ENCODE results near the gene RASGRP2. TPM values are rescaled to one million over a fixed set of nuclear protein-coding genes. Genes with fewer than 3 reads are reported as not detected.
"Not testable (repeated sequence)": the region's sequence is repeated elsewhere in the genome, so short reads cannot be mapped to it uniquely, and the experiment has no call there.

The RASGRP2 gene
- total RNA-seq, 2 experiments from 2014 or later, result 3.5 to 4.6 TPM

DNA sequence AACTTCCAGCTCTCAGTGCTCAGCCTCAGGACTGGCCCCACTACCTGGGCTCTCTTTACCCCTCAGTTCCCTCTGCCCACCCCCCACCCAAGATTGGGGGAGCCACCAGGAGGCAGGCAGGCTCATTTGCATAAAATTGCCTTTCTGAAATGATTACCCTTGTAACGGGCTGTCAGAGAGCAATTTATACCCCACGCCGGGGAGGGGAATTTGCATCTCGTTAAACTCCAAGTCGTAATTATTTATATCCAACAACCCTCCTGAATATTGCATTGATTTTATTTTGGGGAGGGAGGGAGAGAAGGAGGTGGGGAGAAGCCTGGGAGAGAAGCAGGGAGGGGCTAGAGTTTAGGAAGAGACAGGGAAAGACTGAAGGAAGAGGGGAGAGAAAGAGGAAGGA lies 29.3 kb downstream of the RASGRP2 start:
- Mint-ChIP-seq H3K27me3 (peaks cover 75% of the 10 kb centered on the region), H3K4me3 (no peak overlapping the region), H3K27ac (no peak overlapping the region), H3K4me1 (peaks cover 12% of the 10 kb centered on the region), H3K36me3 (no peaks in the 10 kb centered on the region), H3K9me3 (no peaks in the 10 kb centered on the region)
- no peak for DNase-seq

DNA sequence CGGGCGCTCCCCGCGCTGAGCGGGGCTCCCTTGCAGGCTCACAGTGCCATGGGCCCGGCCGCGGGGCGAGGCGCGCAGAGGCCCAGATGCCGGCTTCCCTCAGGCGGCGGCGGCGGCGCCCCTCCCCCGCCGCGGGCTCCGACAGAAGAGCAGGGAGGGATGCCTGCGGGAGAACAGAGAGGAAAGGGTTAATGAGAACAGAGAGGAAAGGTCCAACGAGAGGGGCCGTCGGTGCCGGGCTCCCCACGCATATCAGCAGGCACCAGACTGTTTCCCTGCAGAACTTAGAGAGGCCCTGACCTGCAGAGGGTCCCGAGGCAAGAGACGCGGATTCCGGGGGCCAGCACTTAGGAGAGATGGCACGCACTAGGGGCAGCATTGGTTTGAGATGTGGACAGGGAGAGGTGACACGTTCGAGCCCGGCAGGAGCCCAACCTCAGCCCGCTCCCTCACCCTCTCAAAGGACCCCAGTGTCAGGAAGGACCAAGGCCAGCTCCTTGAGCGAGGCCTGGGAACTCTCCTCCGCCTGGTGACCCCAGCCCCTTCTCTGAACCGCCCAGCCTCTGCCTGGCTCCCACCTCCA lies 30.1 kb downstream of the RASGRP2 start:
- Mint-ChIP-seq H3K27me3 (peaks cover 75% of the 10 kb centered on the region), H3K4me1 (peaks cover 12% of the 10 kb centered on the region), H3K27ac (no peak overlapping the region), H3K9me3 (no peaks in the 10 kb centered on the region), H3K4me3 (no peak overlapping the region), H3K36me3 (no peaks in the 10 kb centered on the region)
- DNase-seq, result no peak

DNA sequence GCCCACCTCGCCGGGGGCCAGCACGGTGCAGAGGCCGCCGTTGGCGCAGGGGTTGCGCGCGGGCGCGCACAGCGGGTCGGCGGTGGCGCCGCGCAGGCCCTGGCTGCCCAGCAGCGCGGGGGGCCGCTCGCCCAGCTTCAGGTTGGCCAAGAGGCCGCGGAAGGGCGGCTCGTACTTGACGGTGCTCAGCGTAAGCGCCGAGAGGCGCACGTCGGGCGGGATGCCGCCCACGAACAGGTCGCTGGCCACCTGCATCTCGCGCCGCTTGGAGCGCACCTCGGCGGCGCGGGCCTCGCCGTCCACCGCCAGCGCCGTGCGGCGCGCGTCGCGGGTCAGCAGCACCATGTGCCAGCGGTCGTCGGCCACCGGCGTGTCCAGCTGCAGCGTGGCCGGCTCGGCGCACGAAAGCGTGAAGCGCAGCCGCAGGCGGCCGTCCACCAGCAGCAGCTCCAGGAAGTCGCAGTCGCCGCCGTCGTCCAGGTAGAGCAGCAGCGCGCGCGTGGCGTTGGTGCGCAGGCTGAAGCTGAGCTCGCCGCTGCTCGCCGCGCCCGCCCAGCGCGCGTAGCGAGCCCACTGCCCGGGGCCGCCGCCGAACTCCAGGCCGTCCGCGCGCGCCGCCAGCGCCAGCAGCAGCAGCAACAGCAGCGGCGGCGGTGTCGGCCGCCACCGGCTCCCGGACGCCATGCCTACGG lies 30.8 kb downstream of the RASGRP2 start:
- Mint-ChIP-seq H3K36me3 (no peaks in the 10 kb centered on the region), H3K4me3 (no peak overlapping the region), H3K9me3 (no peaks in the 10 kb centered on the region), H3K27ac (no peak overlapping the region), H3K4me1 (peaks cover 12% of the 10 kb centered on the region), H3K27me3 (peaks cover 78% of the 10 kb centered on the region)
- no peak for DNase-seq

DNA sequence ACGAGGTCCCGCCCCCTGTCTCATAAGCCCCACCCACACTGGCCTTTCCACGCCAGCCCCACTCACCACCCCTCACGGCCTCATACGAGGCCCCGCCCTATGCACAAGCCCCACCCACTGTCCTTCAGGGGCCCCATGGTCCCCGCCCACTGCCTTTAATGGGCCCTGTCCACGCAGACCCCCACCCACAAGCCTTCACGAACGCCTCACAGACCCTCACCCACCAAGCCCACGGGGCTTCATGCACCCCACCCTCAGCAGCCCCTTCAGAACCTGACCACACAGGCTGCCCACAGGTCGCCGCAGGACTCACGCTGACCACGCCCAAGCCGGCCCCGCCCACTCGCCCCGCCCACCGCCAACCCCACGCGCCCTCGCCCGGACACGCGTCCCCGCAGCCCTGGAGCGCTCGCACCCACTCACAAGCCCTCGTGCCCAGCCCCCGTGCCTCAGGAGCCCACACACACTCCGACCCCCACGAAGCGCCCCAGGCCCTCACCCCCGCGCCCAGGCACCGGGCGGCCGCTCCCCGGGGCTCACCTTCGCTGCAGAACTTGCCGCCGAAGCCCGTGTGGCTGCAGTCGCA lies 31.4 kb downstream of the RASGRP2 start:
- H3K27me3 Mint-ChIP-seq, result peaks cover 78% of the 10 kb centered on the region
- H3K4me3 Mint-ChIP-seq, result no peak overlapping the region
- no peak overlapping the region for H3K27ac Mint-ChIP-seq
- no peaks in the 10 kb centered on the region for H3K36me3 Mint-ChIP-seq
- no peak for DNase-seq
- H3K4me1 Mint-ChIP-seq, result peaks cover 12% of the 10 kb centered on the region
- H3K9me3 Mint-ChIP-seq, result no peaks in the 10 kb centered on the region

DNA sequence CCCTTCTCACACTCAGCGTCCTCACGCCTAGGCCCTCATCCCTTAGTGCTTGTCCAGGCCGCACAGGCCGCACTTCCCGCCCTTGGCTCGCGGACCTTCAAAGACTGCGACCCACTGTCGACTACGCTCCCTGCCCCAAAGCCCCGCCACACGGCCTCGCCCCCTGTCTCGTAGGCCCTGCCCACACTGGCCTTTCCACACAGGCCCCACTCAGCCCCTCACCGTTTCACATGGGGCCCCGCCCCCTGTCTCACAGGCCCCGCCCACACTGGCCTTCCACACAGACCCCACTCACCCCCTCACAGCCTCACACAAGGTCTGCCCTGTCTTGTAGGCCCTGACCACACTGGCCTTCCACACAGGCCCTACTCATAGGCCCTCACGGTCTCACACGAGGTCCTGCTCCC lies 32.0 kb downstream of the RASGRP2 start:
- H3K4me3 Mint-ChIP-seq, result no peak overlapping the region
- peaks cover 12% of the 10 kb centered on the region for H3K4me1 Mint-ChIP-seq
- H3K27ac Mint-ChIP-seq, result no peak overlapping the region
- no peaks in the 10 kb centered on the region for H3K36me3 Mint-ChIP-seq
- no peak for DNase-seq
- peaks cover 73% of the 10 kb centered on the region for H3K27me3 Mint-ChIP-seq
- no peaks in the 10 kb centered on the region for H3K9me3 Mint-ChIP-seq

DNA sequence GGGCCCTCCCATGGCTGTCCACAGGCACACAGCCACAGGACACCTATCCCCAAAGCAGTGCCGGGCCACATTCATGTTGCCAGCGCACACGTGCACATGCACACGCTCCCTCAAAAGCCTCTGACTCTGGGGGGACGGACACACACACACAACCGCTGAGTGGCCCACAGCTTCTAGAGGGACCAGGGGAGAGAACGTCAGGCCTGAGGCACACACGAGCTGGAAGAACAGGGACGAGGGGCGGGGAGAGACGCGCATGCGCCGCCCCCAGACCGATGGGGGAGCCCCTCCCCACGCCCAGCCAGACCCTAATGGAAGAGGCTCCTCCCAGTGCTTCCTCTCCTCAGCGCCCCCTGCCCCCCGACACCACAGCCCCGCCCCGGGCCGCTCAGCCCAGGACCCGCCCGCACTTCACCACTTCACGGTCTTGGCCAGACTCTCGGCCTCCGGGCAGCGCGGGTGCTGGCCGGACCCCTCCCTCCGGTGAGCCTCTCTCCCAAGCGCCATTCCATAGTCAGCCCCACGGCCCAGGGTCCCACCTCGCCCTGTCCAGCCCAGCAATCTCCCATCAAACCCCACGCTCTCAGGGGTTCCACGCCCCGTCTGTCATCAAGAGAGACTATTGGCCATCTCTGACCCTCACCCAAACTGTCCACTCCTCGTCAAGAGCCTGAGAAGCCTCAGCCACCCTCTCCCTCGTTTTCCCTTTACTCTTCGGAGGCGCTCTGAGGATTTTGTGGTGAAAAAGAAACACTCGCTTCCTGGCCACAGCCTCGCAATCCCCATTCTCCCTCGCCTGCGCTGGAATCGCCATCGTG lies 32.6 kb downstream of the RASGRP2 start:
- DNase-seq, result no peak

DNA sequence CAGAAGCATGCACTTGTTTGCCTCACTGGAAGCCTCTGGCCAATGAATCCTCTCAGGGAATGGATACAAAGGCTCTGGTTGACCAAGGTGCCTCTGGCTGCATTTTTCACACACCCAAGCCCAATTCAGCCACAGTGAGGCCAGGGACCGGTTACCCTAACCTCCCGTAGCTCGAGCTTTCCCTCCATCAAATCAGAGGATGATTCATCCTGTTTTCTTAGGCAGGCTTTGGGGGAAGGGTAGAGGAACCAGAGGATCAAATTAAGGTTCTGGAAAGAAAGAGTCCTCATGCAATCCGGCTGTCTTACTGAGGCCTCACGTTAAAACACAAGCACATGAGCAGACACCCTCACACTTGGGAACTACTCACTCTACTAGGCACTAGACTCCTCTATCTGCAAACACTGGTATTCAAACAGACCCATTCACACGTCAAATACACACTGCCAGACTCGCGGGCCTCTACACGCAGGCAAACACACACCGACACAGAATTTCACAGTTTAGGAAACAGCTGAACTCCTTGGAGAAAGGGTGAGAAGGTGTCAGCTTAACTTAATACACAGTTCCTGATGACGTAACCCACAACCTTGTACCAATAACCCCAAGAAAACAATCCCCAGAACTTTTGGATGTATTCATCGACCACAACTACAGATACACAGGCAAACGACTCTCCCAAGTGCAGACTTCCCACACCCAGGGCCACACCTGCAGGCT lies 33.4 kb downstream of the RASGRP2 start:
- Mint-ChIP-seq H3K4me3 (no peak overlapping the region), H3K4me1 (peaks cover 10% of the 10 kb centered on the region), H3K36me3 (no peaks in the 10 kb centered on the region), H3K9me3 (no peaks in the 10 kb centered on the region), H3K27me3 (peaks cover 60% of the 10 kb centered on the region), H3K27ac (no peak overlapping the region)
- no peak for DNase-seq

More for the DNA sequence above, 32.6 kb downstream of the RASGRP2 start:
- peaks cover 67% of the 10 kb centered on the region for H3K27me3 Mint-ChIP-seq
- no peak overlapping the region for H3K4me3 Mint-ChIP-seq
- peaks cover 12% of the 10 kb centered on the region for H3K4me1 Mint-ChIP-seq
- H3K36me3 Mint-ChIP-seq, result no peaks in the 10 kb centered on the region
- H3K9me3 Mint-ChIP-seq, result no peaks in the 10 kb centered on the region
- H3K27ac Mint-ChIP-seq, result no peak overlapping the region

DNA sequence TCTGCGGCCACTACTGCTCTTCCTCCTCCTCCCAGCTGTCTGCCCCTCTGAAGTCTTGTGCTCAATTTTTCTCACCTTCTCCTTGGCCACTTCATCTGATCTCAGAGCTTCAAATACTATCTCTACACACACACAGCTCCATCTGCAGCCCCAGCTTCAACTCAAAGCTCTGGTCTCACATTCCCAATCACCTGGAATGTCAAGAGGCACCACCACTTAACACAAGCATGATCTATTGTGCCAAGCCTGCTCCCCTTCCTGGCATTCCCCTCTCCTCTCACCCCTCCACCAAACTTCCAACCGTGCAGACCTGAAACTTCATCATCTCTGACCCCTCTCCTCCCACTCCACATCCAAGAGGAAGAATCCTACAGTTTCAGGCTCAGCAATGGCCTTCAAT lies 38.4 kb downstream of the RASGRP2 start:
- no peak for DNase-seq
- H3K36me3 Mint-ChIP-seq, result no peaks in the 10 kb centered on the region
- H3K27ac Mint-ChIP-seq, result no peak overlapping the region
- H3K4me1 Mint-ChIP-seq, result no peaks in the 10 kb centered on the region
- H3K9me3 Mint-ChIP-seq, result no peaks in the 10 kb centered on the region
- no peak overlapping the region for H3K4me3 Mint-ChIP-seq
- peaks cover 30% of the 10 kb centered on the region for H3K27me3 Mint-ChIP-seq

DNA sequence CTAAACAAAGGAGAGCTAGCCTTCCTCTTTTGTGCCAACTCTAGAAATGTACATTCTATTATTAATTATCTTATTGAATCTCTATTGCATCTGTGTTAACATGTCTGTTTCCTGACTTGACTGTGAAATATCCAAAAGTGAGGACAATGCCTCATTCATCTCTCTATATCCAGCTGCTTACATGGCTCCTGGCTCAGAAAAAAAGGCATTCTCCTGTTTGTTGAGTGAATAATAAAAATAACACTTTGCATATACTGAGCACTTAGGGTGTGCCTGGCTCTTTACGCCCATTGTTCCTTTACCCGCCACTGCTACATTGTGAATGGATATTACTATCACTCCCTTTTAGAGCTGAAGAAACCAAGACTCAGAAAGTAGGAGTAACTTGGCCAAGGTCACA lies 40.9 kb downstream of the RASGRP2 start:
- peaks cover 12% of the 10 kb centered on the region for H3K27me3 Mint-ChIP-seq
- H3K27ac Mint-ChIP-seq, result no peak overlapping the region
- no peak for DNase-seq
- no peaks in the 10 kb centered on the region for H3K36me3 Mint-ChIP-seq
- H3K4me1 Mint-ChIP-seq, result no peaks in the 10 kb centered on the region
- H3K4me3 Mint-ChIP-seq, result no peak overlapping the region
- no peaks in the 10 kb centered on the region for H3K9me3 Mint-ChIP-seq

DNA sequence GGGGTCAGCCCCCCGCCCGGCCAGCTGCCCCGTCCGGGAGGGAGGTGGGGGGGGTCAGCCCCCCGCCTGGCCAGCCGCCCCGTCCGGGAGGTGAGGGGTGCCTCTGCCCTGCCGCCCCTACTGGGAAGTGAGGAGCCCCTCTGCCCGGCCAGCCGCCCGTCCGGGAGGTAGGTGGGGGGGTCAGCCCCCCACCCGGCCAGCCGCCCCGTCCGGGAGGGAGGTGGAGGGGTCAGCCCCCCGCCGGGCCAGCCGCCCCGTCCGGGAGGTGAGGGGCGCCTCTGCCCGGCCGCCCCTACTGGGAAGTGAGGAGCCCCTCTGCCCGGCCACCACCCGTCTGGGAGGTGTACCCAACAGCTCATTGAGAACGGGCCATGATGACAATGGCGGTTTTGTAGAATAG lies 42.0 kb downstream of the RASGRP2 start:
- H3K27ac Mint-ChIP-seq, DNase-seq, H3K4me1 Mint-ChIP-seq, H3K36me3 Mint-ChIP-seq, H3K9me3 Mint-ChIP-seq, H3K4me3 Mint-ChIP-seq: not testable (repeated sequence)
- peaks cover 11% of the 10 kb centered on the region for H3K27me3 Mint-ChIP-seq

DNA sequence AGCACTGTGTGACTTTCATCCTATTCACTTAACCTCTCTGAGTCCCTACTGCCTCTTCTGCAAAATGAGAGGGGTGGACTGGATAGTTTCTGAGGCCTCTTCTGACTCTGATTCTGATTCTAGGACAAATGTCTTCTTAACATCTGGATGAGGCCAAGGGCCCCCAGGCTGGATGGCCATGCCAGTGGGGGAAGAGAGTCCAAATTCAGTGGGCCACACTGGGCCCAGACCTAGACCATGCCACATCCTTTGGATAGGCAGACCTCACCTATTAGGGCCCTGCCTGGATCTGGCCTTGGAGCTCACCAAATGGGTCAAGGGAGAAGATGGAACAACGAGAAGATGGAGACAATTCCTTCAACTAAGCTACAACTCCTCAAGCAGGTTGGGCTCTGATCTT lies 45.5 kb downstream of the RASGRP2 start:
- Mint-ChIP-seq H3K4me1 (no peaks in the 10 kb centered on the region), H3K27me3 (peaks cover 5% of the 10 kb centered on the region), H3K4me3 (no peak overlapping the region), H3K9me3 (no peaks in the 10 kb centered on the region), H3K27ac (no peak overlapping the region), H3K36me3 (no peaks in the 10 kb centered on the region)
- DNase-seq, result no peak

DNA sequence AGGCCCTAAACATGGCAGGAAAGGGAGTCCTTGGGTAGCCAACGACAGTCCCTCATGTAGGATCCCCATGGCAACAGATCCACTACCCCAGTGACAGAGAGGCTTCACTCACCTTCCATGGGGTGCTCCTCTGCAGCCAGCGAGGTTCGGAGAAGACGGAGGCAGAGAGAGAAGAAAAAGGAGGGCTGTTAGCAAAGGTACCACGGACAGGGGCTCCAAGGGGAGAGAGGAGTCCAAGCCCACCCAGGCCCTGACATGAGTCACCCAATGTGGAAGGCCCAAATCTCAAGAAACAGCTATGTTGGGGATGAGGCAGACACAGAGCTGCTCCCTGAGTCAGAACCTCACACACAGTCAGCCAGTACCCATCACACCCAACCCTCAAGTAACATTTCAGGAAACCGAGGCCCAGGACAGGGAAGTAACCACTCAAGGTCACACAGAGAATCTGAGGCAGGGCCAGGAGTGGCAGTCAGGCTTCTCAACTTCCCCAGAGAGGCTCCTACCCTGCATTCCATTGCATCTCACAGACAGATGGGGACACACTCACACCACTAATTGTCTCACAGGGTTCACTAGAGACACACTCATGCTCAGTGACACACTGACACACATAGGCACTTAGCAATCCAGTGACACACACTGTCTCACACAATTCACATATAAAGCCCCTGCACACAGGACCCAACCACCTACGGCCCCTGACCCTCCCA lies 46.1 kb downstream of the RASGRP2 start:
- H3K4me1 Mint-ChIP-seq, result peaks cover 4% of the 10 kb centered on the region
- H3K4me3 Mint-ChIP-seq, result no peak overlapping the region
- DNase-seq, result no peak
- no peaks in the 10 kb centered on the region for H3K36me3 Mint-ChIP-seq
- no peaks in the 10 kb centered on the region for H3K9me3 Mint-ChIP-seq
- H3K27me3 Mint-ChIP-seq, result peaks cover 9% of the 10 kb centered on the region
- H3K27ac Mint-ChIP-seq, result no peak overlapping the region

DNA sequence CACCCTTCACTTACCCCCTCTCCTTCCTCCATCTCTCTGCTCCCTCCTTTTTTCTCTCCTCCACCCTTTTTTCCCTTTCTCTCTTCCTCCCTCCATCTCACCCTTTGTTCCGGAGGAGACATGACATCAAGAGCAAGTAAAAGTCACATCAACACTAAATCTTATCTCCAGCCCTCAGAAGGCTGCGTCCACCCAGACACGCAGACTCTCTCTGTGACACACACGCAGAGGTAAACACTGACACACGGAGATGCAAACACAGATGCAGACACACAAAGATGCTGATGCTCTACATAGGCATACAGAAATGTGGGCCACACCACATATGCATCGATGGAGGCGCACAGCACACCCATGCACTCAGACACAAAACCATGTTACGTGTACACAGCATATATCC lies 47.9 kb downstream of the RASGRP2 start:
- Mint-ChIP-seq H3K36me3 (no peaks in the 10 kb centered on the region), H3K9me3 (no peaks in the 10 kb centered on the region), H3K27ac (no peak overlapping the region), H3K4me3 (no peak overlapping the region), H3K27me3 (peaks cover 20% of the 10 kb centered on the region), H3K4me1 (peaks cover 15% of the 10 kb centered on the region)
- DNase-seq, result no peak

DNA sequence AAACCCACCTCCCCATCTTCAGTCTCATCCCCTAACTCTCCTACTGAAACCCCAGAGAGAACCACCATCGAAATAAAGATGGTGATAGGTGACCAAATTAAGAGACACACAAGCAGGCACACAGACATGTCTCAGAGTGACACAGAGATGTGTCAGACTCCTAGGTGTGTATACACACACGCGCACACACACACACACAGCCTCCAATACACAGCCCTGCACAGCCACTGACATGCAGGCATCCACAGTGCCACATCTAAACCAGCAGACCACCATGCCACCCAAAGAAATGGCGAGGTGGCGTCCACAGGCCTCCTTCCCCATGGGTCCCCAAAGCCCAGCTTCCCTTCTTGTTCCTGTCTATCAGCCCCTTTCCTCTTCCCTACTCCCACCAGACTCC lies 48.4 kb downstream of the RASGRP2 start:
- no peak overlapping the region for H3K27ac Mint-ChIP-seq
- H3K4me3 Mint-ChIP-seq, result no peak overlapping the region
- H3K9me3 Mint-ChIP-seq, result no peaks in the 10 kb centered on the region
- peaks cover 15% of the 10 kb centered on the region for H3K4me1 Mint-ChIP-seq
- H3K27me3 Mint-ChIP-seq, result peaks cover 20% of the 10 kb centered on the region
- no peaks in the 10 kb centered on the region for H3K36me3 Mint-ChIP-seq
- no peak for DNase-seq
